SIG-M5 (cell line): ENCODE data around the gene TNRC18.
"Not testable (repeated sequence)": the region's sequence is repeated elsewhere in the genome, so short reads cannot be mapped to it uniquely, and the experiment has no call there.

Experiments
- DNase-seq: peaks from one replicate; lab custom pipeline; 2025; lab: John Stamatoyannopoulos, UW

TNRC18 gene

DNA sequence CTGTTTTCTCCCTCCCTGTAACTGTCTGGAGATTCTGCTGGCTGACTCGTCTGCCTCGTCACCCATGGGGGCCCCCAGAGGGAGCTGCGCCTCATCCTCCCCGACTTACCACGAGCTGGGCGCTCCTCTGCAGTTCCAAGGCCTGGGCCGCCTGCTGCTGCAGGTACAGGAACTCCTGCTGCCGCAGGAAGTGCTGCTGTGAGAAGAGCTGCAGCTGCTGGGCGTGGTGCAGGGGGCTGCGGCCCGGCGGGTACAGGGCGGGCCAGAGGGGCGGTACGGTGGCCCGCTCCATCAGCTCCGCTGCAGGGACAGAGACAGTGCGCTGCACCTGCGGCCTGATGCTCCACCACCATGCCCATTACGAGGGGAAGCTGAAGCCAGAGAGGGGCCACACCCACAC lies 47.7 kb downstream of the TNRC18 start:
- DNase-seq: no peak

DNA sequence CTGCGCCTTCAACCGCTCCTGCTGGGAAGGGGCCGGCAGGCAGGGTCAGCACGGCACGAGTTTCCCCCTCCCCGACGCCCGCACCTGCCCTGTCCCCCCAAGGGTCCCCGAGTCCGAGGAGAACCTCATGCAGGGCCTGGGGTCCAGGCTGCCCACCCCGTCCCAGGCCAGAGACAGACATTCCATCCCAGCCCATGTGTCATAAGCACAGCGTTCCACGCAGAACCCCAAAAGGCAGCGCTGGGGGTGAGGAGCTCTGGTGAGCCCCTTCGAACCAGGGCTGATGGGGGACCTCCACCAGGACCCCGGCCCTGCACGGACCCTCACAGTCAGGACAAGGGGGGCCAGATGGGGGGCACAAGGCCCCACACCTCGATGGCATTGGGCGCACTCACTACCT lies 49.2 kb downstream of the TNRC18 start:
- no peak for DNase-seq

DNA sequence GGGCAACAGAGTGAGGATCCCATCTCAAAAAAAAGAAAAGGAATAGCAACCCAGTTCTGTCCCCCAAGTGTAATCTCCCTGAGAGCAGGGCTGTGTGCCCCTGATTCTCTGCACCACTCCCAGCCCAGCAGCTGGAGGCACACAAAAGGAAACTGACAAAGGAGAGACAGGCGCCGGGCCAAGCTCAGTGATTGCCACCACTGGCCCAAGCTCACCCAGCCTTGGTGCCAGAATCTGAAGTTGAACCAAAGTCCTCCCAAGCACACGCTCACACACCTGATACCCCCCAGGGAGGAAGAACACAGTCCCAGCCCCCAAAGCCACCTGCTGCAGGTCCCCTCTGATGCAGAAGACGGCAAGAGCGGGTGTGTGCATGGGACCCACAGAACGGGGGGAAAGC lies 50.3 kb downstream of the TNRC18 start:
- no peak for DNase-seq

- no peak for DNase-seq
Observed at GRCh38 chr7:5370454-5371353, 52.9 kb downstream of the TNRC18 start.

GRCh38 chr7:5367661-5368060 lies 56.0 kb downstream of the TNRC18 start:
- no peak for DNase-seq

- DNase-seq: not testable (repeated sequence)
Observed at GRCh38 chr7:5365976-5366625, 57.5 kb downstream of the TNRC18 start.

DNA sequence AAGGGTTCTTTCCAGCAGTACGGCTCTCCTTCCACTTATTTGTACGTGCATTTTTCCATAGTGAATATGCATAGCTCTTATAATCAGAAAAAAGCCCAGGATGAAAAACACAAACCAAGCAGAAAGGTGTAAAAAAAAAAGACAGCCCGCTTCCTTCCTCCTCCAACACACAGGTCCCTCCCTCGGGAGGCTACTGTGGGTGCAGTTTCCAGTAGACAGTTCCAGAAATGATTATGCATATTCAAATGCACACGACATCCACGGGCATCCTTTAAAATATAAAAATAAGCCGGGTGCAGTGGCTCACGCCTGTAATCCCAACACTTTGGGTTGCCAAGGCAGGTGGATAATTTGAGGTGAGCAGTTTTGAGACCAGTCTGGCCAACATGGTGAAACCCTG lies 59.9 kb downstream of the TNRC18 start:
- no peak for DNase-seq

DNA sequence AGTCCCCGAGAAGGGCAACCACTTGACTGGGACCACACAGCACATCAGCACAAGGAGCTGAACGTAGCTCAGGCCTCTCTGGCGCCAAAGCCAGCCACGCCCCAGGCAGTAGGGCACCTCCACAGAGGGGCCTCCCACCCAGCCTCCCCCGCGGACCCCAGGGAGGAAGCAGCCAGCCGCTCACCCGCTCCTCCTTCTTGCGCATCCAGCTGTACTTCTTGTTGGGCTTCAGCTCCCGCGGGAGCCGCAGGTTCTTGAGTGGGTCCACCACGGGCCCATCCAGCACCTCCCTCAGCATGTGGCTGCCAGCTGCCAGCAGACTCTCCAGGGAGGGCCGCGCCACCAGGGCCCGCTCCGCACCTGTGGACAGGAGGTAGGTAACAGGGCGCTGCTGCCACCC lies 61.2 kb downstream of the TNRC18 start:
- DNase-seq: no peak

DNA sequence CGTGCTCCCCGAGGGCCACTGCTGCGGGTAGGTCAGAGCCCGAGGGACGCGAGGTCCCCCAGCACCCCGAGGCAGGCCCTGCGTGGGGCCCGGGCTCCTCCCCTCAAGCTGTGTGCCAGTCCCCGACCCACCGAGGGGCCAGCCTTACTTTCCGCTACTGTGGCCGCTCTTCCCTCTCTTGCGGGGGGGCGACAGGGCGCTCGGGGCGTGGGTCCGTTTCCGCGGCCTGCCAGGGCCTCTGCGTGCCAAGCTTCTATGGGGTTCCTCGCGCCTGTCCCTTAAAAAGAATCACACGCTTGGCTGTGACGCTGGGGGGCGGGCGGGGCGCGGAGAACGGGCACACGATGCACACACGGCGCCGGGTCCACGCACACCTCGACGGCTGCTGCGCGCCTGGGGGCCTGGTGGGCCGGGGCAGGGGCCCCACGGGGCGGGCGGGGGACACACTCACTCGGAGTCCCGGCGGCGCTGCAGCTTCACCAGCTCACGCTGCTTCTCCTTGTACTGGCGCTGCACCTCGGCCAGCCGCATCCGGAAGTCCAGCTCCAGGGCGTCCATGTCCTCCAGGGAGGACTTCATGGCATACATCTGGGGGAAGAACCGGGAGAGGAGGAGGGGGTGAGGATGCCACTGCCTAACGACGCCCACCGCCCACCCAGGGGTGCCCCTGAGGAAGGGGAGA lies 62.0 kb downstream of the TNRC18 start:
- DNase-seq: no peak

GRCh38 chr7:5360971-5361370 lies 62.7 kb downstream of the TNRC18 start:
- DNase-seq: no peak

GRCh38 chr7:5360451-5360850 lies 63.2 kb downstream of the TNRC18 start:
- no peak for DNase-seq

DNA sequence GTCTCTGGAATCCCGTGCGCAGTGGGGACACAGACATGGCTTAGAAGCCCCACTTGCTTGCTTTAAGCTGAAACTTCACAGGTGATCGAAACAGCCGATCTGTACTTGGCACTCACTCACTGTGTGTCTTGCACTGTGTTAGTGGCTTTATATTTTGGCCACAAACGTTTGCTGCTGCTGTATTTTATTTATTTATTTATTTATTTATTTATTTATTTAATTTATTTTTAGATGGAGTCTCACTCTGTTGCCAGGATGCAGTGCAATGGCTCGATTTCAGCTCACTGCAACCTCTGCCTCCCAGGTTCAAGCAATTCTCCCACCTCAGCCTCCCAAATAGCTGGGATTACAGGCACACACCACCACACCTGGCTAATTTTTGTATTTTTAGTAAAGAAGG lies 63.6 kb downstream of the TNRC18 start:
- DNase-seq: not testable (repeated sequence)

- no peak for DNase-seq
Observed at GRCh38 chr7:5359344-5359743, 64.3 kb downstream of the TNRC18 start.

- DNase-seq: no peak
Observed at GRCh38 chr7:5357951-5358350, 65.7 kb downstream of the TNRC18 start.

- no peak for DNase-seq
Observed at GRCh38 chr7:5356751-5357119, 66.9 kb downstream of the TNRC18 start.

GRCh38 chr7:5354460-5355232 lies 69.0 kb downstream of the TNRC18 start:
- DNase-seq: no peak

GRCh38 chr7:5352440-5353010 lies 71.1 kb downstream of the TNRC18 start:
- no peak for DNase-seq

GRCh38 chr7:5351507-5352265 lies 71.9 kb downstream of the TNRC18 start:
- DNase-seq: no peak

DNA sequence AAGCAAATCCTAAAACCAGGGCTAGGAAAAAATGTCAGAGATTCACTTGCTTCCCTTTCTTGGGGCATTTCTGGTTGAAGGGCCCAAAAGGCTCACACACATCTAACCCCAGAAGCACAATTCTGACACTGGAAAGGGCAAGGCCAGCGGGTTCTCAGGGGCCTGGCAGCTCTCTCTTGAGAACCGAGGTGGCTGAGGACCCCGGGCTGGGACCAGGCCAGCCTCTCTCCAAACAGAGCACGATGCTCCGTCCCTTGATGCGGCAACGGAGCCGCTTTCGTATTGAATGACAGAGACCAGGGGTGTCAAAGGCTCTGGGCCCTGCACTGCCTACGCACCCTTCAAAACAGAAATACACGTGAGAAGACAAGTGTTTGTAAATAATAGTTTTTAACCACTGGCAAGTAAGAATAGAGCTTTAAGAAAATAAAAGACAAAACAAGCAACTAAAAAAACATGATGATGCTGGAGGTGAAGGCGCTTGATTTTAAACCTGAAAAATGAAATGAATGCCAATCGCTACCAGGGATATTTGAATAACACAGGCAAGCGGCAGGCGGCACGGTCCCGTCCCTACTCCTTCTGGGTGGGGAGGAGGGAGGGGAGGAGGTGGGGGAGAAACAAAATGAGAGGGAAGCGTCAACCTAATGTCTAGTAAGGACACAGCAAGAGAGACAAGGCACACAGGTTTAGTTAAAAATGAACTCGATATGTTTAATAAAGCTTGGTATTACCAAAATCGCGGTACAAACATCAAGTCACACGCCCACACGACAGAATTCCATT lies 72.8 kb downstream of the TNRC18 start:
- no peak for DNase-seq

- no peak for DNase-seq
Observed at GRCh38 chr7:5350174-5350463, 73.5 kb downstream of the TNRC18 start.
